Natural killer cell treated with Interleukin-12 subunit alpha and Interleukin-12 subunit beta and Interleukin-15 and Interleukin-18, amount 100 ng/mL, for 72 hours (primary cell): ENCODE measurements around the gene CTRL. TPM values are rescaled to one million over a fixed set of nuclear protein-coding genes. Genes with fewer than 3 reads are reported as not detected.

ENCODE experiments used
- ATAC-seq, 2 donors: fragments of 150-1000 bp; cut with Tn5 transposase in 1 of 2; sonication (Bioruptor Pico), chemical (Tn5 transposase) in 1 of 2; 2 replicates each; pipeline ENCODE4 v1.10.0; 2021
- DNase-seq: peaks from one replicate; pipeline ENCODE4 v3.0.0; 2022; ENCODE audit warnings: low spot score
- H3K27ac Mint-ChIP-seq, 2 donors: 1 replicate in 1 of 2; 2 replicates in 1 of 2; pipeline ENCODE4 v1.8.0; 2022; ENCODE audit warnings: mixed read lengths in 2 of 2, mild to moderate bottlenecking in 1 of 2, moderate library complexity in 1 of 2
- H3K27me3 Mint-ChIP-seq, 2 donors: 1 replicate in 1 of 2; 2 replicates in 1 of 2; pipeline ENCODE4 v1.8.0; 2022; ENCODE audit warnings: mixed read lengths in 2 of 2
- H3K36me3 Mint-ChIP-seq: one replicate; pipeline ENCODE4 v1.8.0; 2022; ENCODE audit warnings: mixed read lengths
- H3K4me1 Mint-ChIP-seq, 2 donors: 1 replicate in 1 of 2; 2 replicates in 1 of 2; pipeline ENCODE4 v1.8.0; 2022; ENCODE audit warnings: low read depth in 2 of 2, mixed read lengths in 2 of 2, mild to moderate bottlenecking in 1 of 2
- H3K4me3 Mint-ChIP-seq: one replicate; pipeline ENCODE4 v1.8.0; 2022; ENCODE audit warnings: mixed read lengths
- H3K9me3 Mint-ChIP-seq: 2 replicates; pipeline ENCODE4 v1.8.0; 2022; ENCODE audit warnings: mixed read lengths
- total RNA-seq, 2 donors: library from RNA; stranded (reverse); gene quantifications; one replicate each; pipeline ENCODE4 v1.2.3, GENCODE V29; 2022

The CTRL gene
- total RNA-seq, 2 donors from 2014 or later = 8.4 to 15.6 TPM

- Mint-ChIP-seq H3K4me1 (peaks cover 18 to 20% of the 10 kb centered on the region in 2 donors), H3K36me3 (no peaks in the 10 kb centered on the region), H3K27me3 (no peaks in the 10 kb centered on the region)
These were observed 38.5 kb downstream of the CTRL start, which contains the start of gene PSKH1 for GRCh38 chr16:67892899-67893742. PSKH1 (plus strand) TSS chr16:67893254; CDS start chr16:67908750, 15,496 bp downstream.

GRCh38 chr16:67892375-67892774 is 39.3 kb downstream of the CTRL start:
- H3K27ac Mint-ChIP-seq = peak overlapping the region; percentile 92 to 95
- H3K4me1 Mint-ChIP-seq = peaks cover 18 to 20% of the 10 kb centered on the region in 2 donors
- H3K9me3 Mint-ChIP-seq = no peaks in the 10 kb centered on the region
- H3K4me3 Mint-ChIP-seq = peak overlapping the region; percentile 88
- DNase-seq (no peak), ATAC-seq (no peak)
- no peaks in the 10 kb centered on the region for H3K36me3 Mint-ChIP-seq
- no peaks in the 10 kb centered on the region for H3K27me3 Mint-ChIP-seq

More at GRCh38 chr16:67892899-67893742, 38.5 kb downstream of the CTRL start, which contains the start of gene PSKH1:
- Mint-ChIP-seq H3K4me3 (peak within 1 kb of the TSS; percentile 97), H3K9me3 (no peaks in the 10 kb centered on the region), H3K27ac (peak within 1 kb of the TSS; percentile 92 to 95)
- peak; percentile 99 to 100 for ATAC-seq
- peak; percentile 95 for DNase-seq

GRCh38 chr16:67888331-67888730 is 43.3 kb downstream of the CTRL start:
- Mint-ChIP-seq H3K4me3 (no peak overlapping the region), H3K27me3 (no peaks in the 10 kb centered on the region), H3K4me1 (peaks cover 6% of the 10 kb centered on the region in 2 donors), H3K36me3 (no peaks in the 10 kb centered on the region), H3K27ac (no peak overlapping the region), H3K9me3 (no peaks in the 10 kb centered on the region)
- ATAC-seq (no peak), DNase-seq (no peak)

- DNase-seq = no peak
- H3K9me3 Mint-ChIP-seq = no peaks in the 10 kb centered on the region
- H3K27ac Mint-ChIP-seq = no peak overlapping the region
These were observed 45.3 kb downstream of the CTRL start for GRCh38 chr16:67886387-67886786.

GRCh38 chr16:67885976-67886375 is 45.7 kb downstream of the CTRL start:
- no peak for DNase-seq
- Mint-ChIP-seq H3K27me3 (no peaks in the 10 kb centered on the region), H3K27ac (no peak overlapping the region), H3K36me3 (no peaks in the 10 kb centered on the region), H3K9me3 (no peaks in the 10 kb centered on the region), H3K4me3 (no peak overlapping the region), H3K4me1 (peaks cover 0 to 4% of the 10 kb centered on the region in 2 donors)
- no peak for ATAC-seq

More at GRCh38 chr16:67886387-67886786, 45.3 kb downstream of the CTRL start:
- peaks cover 0 to 4% of the 10 kb centered on the region in 2 donors for H3K4me1 Mint-ChIP-seq
- H3K27me3 Mint-ChIP-seq = no peaks in the 10 kb centered on the region
- no peak for ATAC-seq
- H3K4me3 Mint-ChIP-seq = no peak overlapping the region
- H3K36me3 Mint-ChIP-seq = no peaks in the 10 kb centered on the region

GRCh38 chr16:67885545-67885944 is 46.1 kb downstream of the CTRL start:
- H3K27ac Mint-ChIP-seq = no peak overlapping the region
- H3K9me3 Mint-ChIP-seq = no peaks in the 10 kb centered on the region
- H3K4me3 Mint-ChIP-seq = no peak overlapping the region
- no peaks in the 10 kb centered on the region for H3K27me3 Mint-ChIP-seq
- no peaks in the 10 kb centered on the region for H3K36me3 Mint-ChIP-seq
- peaks cover 0 to 4% of the 10 kb centered on the region in 2 donors for H3K4me1 Mint-ChIP-seq
- no peak for DNase-seq
- no peak for ATAC-seq

- Mint-ChIP-seq H3K27ac (no peak within 1 kb of the TSS), H3K27me3 (no peaks in the 10 kb centered on the region), H3K4me3 (no peak within 1 kb of the TSS), H3K36me3 (no peaks in the 10 kb centered on the region), H3K9me3 (no peaks in the 10 kb centered on the region), H3K4me1 (peaks cover 0 to 6% of the 10 kb centered on the region in 2 donors)
- ATAC-seq = no peak
- no peak for DNase-seq
These were observed 47.0 kb downstream of the CTRL start, which contains the start of gene NRN1L for GRCh38 chr16:67884684-67885083. NRN1L (plus strand) TSS chr16:67884885; CDS start chr16:67884904, 19 bp downstream.

- Mint-ChIP-seq H3K9me3 (no peaks in the 10 kb centered on the region), H3K36me3 (no peaks in the 10 kb centered on the region), H3K4me3 (no peak overlapping the region), H3K27me3 (no peaks in the 10 kb centered on the region), H3K27ac (no peak overlapping the region), H3K4me1 (peaks cover 0 to 6% of the 10 kb centered on the region in 2 donors)
- peak; percentile 59 to 69 for ATAC-seq
- DNase-seq = peak; percentile 68
These were observed 47.8 kb downstream of the CTRL start for GRCh38 chr16:67883872-67884261.

- ATAC-seq = no peak
- no peak overlapping the region for H3K4me3 Mint-ChIP-seq
- H3K9me3 Mint-ChIP-seq = no peaks in the 10 kb centered on the region
- H3K4me1 Mint-ChIP-seq = peaks cover 0 to 6% of the 10 kb centered on the region in 2 donors
- H3K27me3 Mint-ChIP-seq = no peaks in the 10 kb centered on the region
- H3K36me3 Mint-ChIP-seq = no peaks in the 10 kb centered on the region
- no peak for DNase-seq
- H3K27ac Mint-ChIP-seq = no peak overlapping the region
These were observed 48.4 kb downstream of the CTRL start for GRCh38 chr16:67883146-67883871.

GRCh38 chr16:67882374-67883145 is 49.1 kb downstream of the CTRL start:
- no peak for DNase-seq
- peak in 1 of 2 donors; percentile 34 for ATAC-seq
- peaks cover 0 to 9% of the 10 kb centered on the region in 2 donors for H3K4me1 Mint-ChIP-seq
- no peak overlapping the region for H3K27ac Mint-ChIP-seq
- H3K27me3 Mint-ChIP-seq = no peaks in the 10 kb centered on the region
- no peak overlapping the region for H3K4me3 Mint-ChIP-seq
- no peaks in the 10 kb centered on the region for H3K9me3 Mint-ChIP-seq
- no peaks in the 10 kb centered on the region for H3K36me3 Mint-ChIP-seq

GRCh38 chr16:67881621-67882161 is 50.0 kb downstream of the CTRL start:
- ATAC-seq = no peak
- no peak overlapping the region for H3K27ac Mint-ChIP-seq

GRCh38 chr16:67880584-67880983 is 51.1 kb downstream of the CTRL start:
- ATAC-seq (no peak), DNase-seq (no peak)
- Mint-ChIP-seq H3K36me3 (no peaks in the 10 kb centered on the region), H3K27ac (no peak overlapping the region), H3K27me3 (no peaks in the 10 kb centered on the region), H3K9me3 (no peaks in the 10 kb centered on the region), H3K4me1 (peaks cover 5 to 14% of the 10 kb centered on the region in 2 donors), H3K4me3 (no peak overlapping the region)

More at GRCh38 chr16:67881621-67882161, 50.0 kb downstream of the CTRL start:
- Mint-ChIP-seq H3K4me3 (no peak overlapping the region), H3K9me3 (no peaks in the 10 kb centered on the region), H3K4me1 (peaks cover 0 to 9% of the 10 kb centered on the region in 2 donors), H3K36me3 (no peaks in the 10 kb centered on the region), H3K27me3 (no peaks in the 10 kb centered on the region)
- no peak for DNase-seq

GRCh38 chr16:67879936-67880335 is 51.7 kb downstream of the CTRL start:
- Mint-ChIP-seq H3K9me3 (no peaks in the 10 kb centered on the region), H3K4me3 (no peak overlapping the region), H3K36me3 (no peaks in the 10 kb centered on the region), H3K27ac (no peak overlapping the region), H3K4me1 (peaks cover 12 to 20% of the 10 kb centered on the region in 2 donors), H3K27me3 (no peaks in the 10 kb centered on the region)
- DNase-seq (no peak), ATAC-seq (no peak)
